CD14-positive monocyte (primary cell): Measurements from ENCODE around the gene CNTD1. TPM values are rescaled to one million over a fixed set of nuclear protein-coding genes. Genes with fewer than 3 reads are reported as not detected.

Source experiments
- DNase-seq, 3 donors: peaks; one replicate each; pipeline ENCODE4 v3.0.0-alpha.2; 2011 to 2022
- H2AFZ ChIP-seq: 2 replicates; pipeline ENCODE4 v1.6.0; 2012; ENCODE audit warnings: mild to moderate bottlenecking, low read depth, low read length, inconsistent platforms; ENCODE audit not compliant: insufficient read depth, poor library complexity, severe bottlenecking
- H3K27ac ChIP-seq, 2 donors: 1 replicate in 1 of 2; 2 replicates in 1 of 2; pipeline ENCODE4 v1.5.1; 2012 to 2013; ENCODE audit warnings: low read length in 2 of 2, control low read depth in 1 of 2, inconsistent platforms in 1 of 2, low read depth in 1 of 2, mild to moderate bottlenecking in 1 of 2
- H3K27me3 ChIP-seq, 2 donors: one replicate each; pipeline versions ENCODE4 v1.6.0 to v1.6.1; 2011 to 2013; ENCODE audit warnings: low read length in 2 of 2; ENCODE audit not compliant: control insufficient read depth in 2 of 2, insufficient read depth in 2 of 2
- H3K36me3 ChIP-seq, 2 donors: replicated peaks in 1 of 2; 1 replicate in 1 of 2; 2 replicates in 1 of 2; pipeline versions ENCODE4 v1.5.1 to v1.6.1; 2012 to 2013; ENCODE audit warnings: low read length in 2 of 2, control low read depth in 1 of 2, inconsistent platforms in 1 of 2, mild to moderate bottlenecking in 1 of 2; ENCODE audit not compliant: insufficient read depth in 2 of 2, control insufficient read depth in 1 of 2
- H3K4me1 ChIP-seq, 2 donors: 1 replicate in 1 of 2; 2 replicates in 1 of 2; pipeline versions ENCODE4 v1.5.1 to v1.6.1; 2012 to 2013; ENCODE audit warnings: low read length in 2 of 2, control low read depth in 1 of 2, inconsistent platforms in 1 of 2, mild to moderate bottlenecking in 1 of 2, moderate library complexity in 1 of 2; ENCODE audit not compliant: insufficient read depth in 2 of 2, control insufficient read depth in 1 of 2
- H3K4me2 ChIP-seq: replicated peaks from 2 replicates; pipeline ENCODE3; 2012; ENCODE audit warnings: low read length, moderate library complexity, mild to moderate bottlenecking; ENCODE audit not compliant: poor library complexity, severe bottlenecking; ENCODE audit errors: extremely low read depth
- H3K4me3 ChIP-seq, 3 experiments: fragments of 200-600 bp in 1 of 3; sonication (generic) in 1 of 3; replicated peaks in 1 of 3; 1 replicate in 2 of 3; 2 replicates in 1 of 3; pipeline ENCODE4 v1.5.1; 2011 to 2013; ENCODE audit warnings: low read length in 3 of 3, mild to moderate bottlenecking in 3 of 3, control low read depth in 2 of 3, low read depth in 2 of 3, inconsistent platforms in 1 of 3, moderate library complexity in 1 of 3
- H3K79me2 ChIP-seq: 2 replicates; pipeline ENCODE4 v1.6.0; 2012; ENCODE audit warnings: mild to moderate bottlenecking, control low read depth, inconsistent platforms, low read length, moderate library complexity; ENCODE audit not compliant: insufficient read depth
- H3K9ac ChIP-seq: 2 replicates; pipeline ENCODE4 v1.6.0; 2017; ENCODE audit warnings: low read length, mild to moderate bottlenecking; ENCODE audit not compliant: insufficient read depth, poor library complexity, severe bottlenecking
- H3K9me3 ChIP-seq, 2 donors: replicated peaks in 1 of 2; 1 replicate in 1 of 2; 2 replicates in 1 of 2; pipeline versions ENCODE4 v1.5.1 to v1.6.1; 2012 to 2013; ENCODE audit warnings: low read length in 2 of 2, control low read depth in 1 of 2; ENCODE audit not compliant: control insufficient read depth in 1 of 2, insufficient read depth in 1 of 2
- H4K20me1 ChIP-seq: 2 replicates; pipeline ENCODE4 v1.6.0; 2012; ENCODE audit warnings: mild to moderate bottlenecking, low read length, control low read depth, moderate library complexity; ENCODE audit not compliant: insufficient read depth
- H3K27ac Mint-ChIP-seq, 7 donors: one replicate each; pipeline ENCODE4 v1.8.0; 2020; ENCODE audit warnings: mild to moderate bottlenecking in 7 of 7, mixed read lengths in 7 of 7, moderate library complexity in 6 of 7, inconsistent platforms in 2 of 7
- H3K27me3 Mint-ChIP-seq, 3 donors: one replicate each; pipeline ENCODE4 v1.8.0; 2021 to 2022; ENCODE audit warnings: low read depth in 3 of 3, mild to moderate bottlenecking in 3 of 3, mixed read lengths in 3 of 3, moderate library complexity in 3 of 3, inconsistent platforms in 1 of 3
- H3K36me3 Mint-ChIP-seq, 2 donors: one replicate each; pipeline ENCODE4 v1.8.0; 2020; ENCODE audit warnings: mixed read lengths in 2 of 2, inconsistent platforms in 1 of 2, mild to moderate bottlenecking in 1 of 2
- H3K4me1 Mint-ChIP-seq: one replicate; pipeline ENCODE4 v1.8.0; 2020; ENCODE audit warnings: mild to moderate bottlenecking, mixed read lengths
- H3K4me3 Mint-ChIP-seq, 2 donors: one replicate each; pipeline ENCODE4 v1.8.0; 2020; ENCODE audit warnings: mild to moderate bottlenecking in 2 of 2, mixed read lengths in 2 of 2, moderate library complexity in 1 of 2
- H3K9me3 Mint-ChIP-seq, 7 donors: one replicate each; pipeline ENCODE4 v1.8.0; 2020 to 2022; ENCODE audit warnings: mixed read lengths in 7 of 7, mild to moderate bottlenecking in 6 of 7, moderate library complexity in 6 of 7, inconsistent platforms in 2 of 7
- CTCF ChIP-seq: fragments of 200-600 bp; IDR thresholded peaks from one replicate; pipeline ENCODE4 v1.8.0; 2022; ENCODE audit warnings: antibody characterized with exemption, mild to moderate bottlenecking
- WGBS: methylation state at CpG from one replicate; pipeline ENCODE4 v1.1.5; 2013; ENCODE audit warnings: missing lambda C conversion rate; ENCODE audit not compliant: insufficient coverage; 5-methylcytosine and 5-hydroxymethylcytosine counted together
- intact Hi-C, 2 donors: fragments of 100-400 bp; cut with micrococcal nuclease; formaldehyde crosslinking; loops; one replicate each; pipeline versions ENCODE4 v1.15.0 to v1.15.1; 2023
- polyA plus RNA-seq, 3 donors: library from polyadenylated mRNA; depleted of rRNA in 1 of 3; unstranded in 2 of 3; stranded (reverse) in 1 of 3; fragments of 300-500 nt in 2 of 3; fragments of >200 nt in 1 of 3; fragmentation: Illumina TruSeq in 2 of 3; gene quantifications; 1 replicate in 2 of 3; 2 replicates in 1 of 3; pipeline ENCODE4 v1.2.3, GENCODE V29; 2012 to 2021

CNTD1 gene
- polyA plus RNA-seq, 3 donors: not detected

GRCh38 chr17:42845556-42845917 lies 46.9 kb downstream of the CNTD1 start:
- Mint-ChIP-seq H3K4me3 (no peak overlapping the region), H3K27ac (peak overlapping the region in 5 of 7 donors; percentile 21 to 81 (median 59)), H3K4me1 (peaks cover 28% of the 10 kb centered on the region), H3K27me3 (peaks cover 0 to 5% (median 3%) of the 10 kb centered on the region in 3 donors), H3K9me3 (no peaks in the 10 kb centered on the region), H3K36me3 (peaks cover 47 to 52% of the 10 kb centered on the region in 2 donors)
- intact Hi-C loops: loop anchor here in 1 of 2 donors (10.0 kb wide), 1 partner anchor 149 kb away; the partner anchor contains the start of gene RPL27
- peaks cover 50 to 54% of the 10 kb centered on the region in 2 donors for H3K36me3 ChIP-seq
- no peak overlapping the region for H3K4me3 ChIP-seq
- TF ChIP-seq CTCF: no peak
- 100% methylated on average over 1 of the region's 12 CpGs for WGBS
- no peak for DNase-seq
- H2AFZ ChIP-seq: no peak overlapping the region
- H3K27me3 ChIP-seq: no peaks in the 10 kb centered on the region
- no peaks in the 10 kb centered on the region for H3K9me3 ChIP-seq
- H3K79me2 ChIP-seq: no peaks in the 10 kb centered on the region
- no peak overlapping the region for H3K4me2 ChIP-seq
- peak overlapping the region in 1 of 2 donors; percentile 64 for H3K27ac ChIP-seq
- peaks cover 19 to 23% of the 10 kb centered on the region in 2 donors for H3K4me1 ChIP-seq
- peaks cover 42% of the 10 kb centered on the region for H4K20me1 ChIP-seq
- H3K9ac ChIP-seq: no peak overlapping the region

GRCh38 chr17:42845918-42846593 lies 47.4 kb downstream of the CNTD1 start:
- peak in 2 of 3 donors; percentile 19 to 60 for DNase-seq
- Histone ChIP-seq H2AFZ (no peak overlapping the region), H3K36me3 (peaks cover 48% of the 10 kb centered on the region in 2 donors), H3K4me2 (no peak overlapping the region), H3K4me3 (no peak overlapping the region), H3K9me3 (no peaks in the 10 kb centered on the region), H3K27me3 (no peaks in the 10 kb centered on the region), H3K79me2 (no peaks in the 10 kb centered on the region), H3K4me1 (peaks cover 19 to 23% of the 10 kb centered on the region in 2 donors), H3K9ac (no peak overlapping the region), H3K27ac (peak overlapping the region; percentile 28 to 64), H4K20me1 (peaks cover 42% of the 10 kb centered on the region)
- H3K9me3 Mint-ChIP-seq: no peaks in the 10 kb centered on the region
- no peak overlapping the region for H3K4me3 Mint-ChIP-seq
- peaks cover 45 to 47% of the 10 kb centered on the region in 2 donors for H3K36me3 Mint-ChIP-seq
- peak overlapping the region; percentile 25 to 88 (median 81) for H3K27ac Mint-ChIP-seq
- intact Hi-C loops: loop anchor here in 1 of 2 donors (10.0 kb wide), 1 partner anchor 149 kb away; the partner anchor contains the start of gene RPL27
- WGBS: 63% methylated on average over 6 of the region's 7 CpGs
- TF ChIP-seq CTCF: no peak
- peaks cover 28% of the 10 kb centered on the region for H3K4me1 Mint-ChIP-seq
- H3K27me3 Mint-ChIP-seq: peaks cover 0 to 5% (median 3%) of the 10 kb centered on the region in 3 donors
